HCT116 (cell line): ENCODE measurements around the gene CDCA3. TPM values are rescaled to one million over a fixed set of nuclear protein-coding genes. Genes with fewer than 3 reads are reported as not detected.

Experiments
- ATAC-seq: fragments of 200-7000 bp; cut with Tn5 transposase; 2 replicates; pipeline ENCODE4 v1.9.1; 2020; ENCODE audit warnings: mild to moderate bottlenecking, moderate library complexity
- BruUV-seq: library from RNA; stranded (reverse); fragments of 400-500 nt; replicated peaks from 2 replicates; lab custom pipeline; 2021; lab: Mats Ljungman, UMichigan
- CTCF ChIA-PET: fragments of 300-600 bp; sonication (Branson Sonifier 250); formaldehyde crosslinking; loops from one replicate; lab custom pipeline; 2021; ENCODE audit warnings: antibody characterized with exemption; lab: Charles Lee
- POLR2A ChIA-PET: fragments of 300-600, 350-600 bp; sonication (Branson Sonifier 250); formaldehyde crosslinking; loops from one replicate; lab custom pipeline; 2021; ENCODE audit warnings: antibody characterized with exemption; lab: Charles Lee
- RAD21 ChIA-PET, 2 experiments: fragments of 300-600 bp; sonication (Branson Sonifier 250); formaldehyde crosslinking; loops; one replicate each; lab custom pipeline; 2023; ENCODE audit warnings: low total read pairs in 2 of 2; ENCODE audit not compliant: uncharacterized antibody in 2 of 2, unreplicated experiment in 2 of 2, low non-redundant PET in 1 of 2; lab: Charles Lee
- DNase-seq: peaks from one replicate; pipeline ENCODE4 v3.0.0-alpha.2; 2010; ENCODE audit warnings: low read depth, low spot score
- H2AFZ ChIP-seq: fragments of 200-600 bp; shearing (Covaris generic), sonication (generic); 2 replicates; pipeline ENCODE4 v1.6.1; 2017; ENCODE audit warnings: low read depth, mixed run types, mixed read lengths, antibody characterized with exemption, low read length; ENCODE audit not compliant: poor library complexity, severe bottlenecking
- H3K27ac ChIP-seq: 2 replicates; pipeline ENCODE4 v1.5.1; 2012; ENCODE audit warnings: low read depth, low read length
- H3K27me3 ChIP-seq: fragments of 200-600 bp; sonication (generic); 2 replicates; pipeline ENCODE4 v1.6.1; 2016; ENCODE audit warnings: mixed run types, low read length, mixed read lengths; ENCODE audit not compliant: insufficient read depth
- H3K36me3 ChIP-seq, 2 experiments: fragments of 200-500 bp in 1 of 2; fragments of 200-600 bp in 1 of 2; sonication (Bioruptor generic) in 1 of 2; sonication (generic) in 1 of 2; 2 replicates each; pipeline versions ENCODE4 v1.5.1 to v1.6.1; 2014 to 2016; ENCODE audit warnings: low read length in 2 of 2, inconsistent platforms in 1 of 2, mixed read lengths in 1 of 2, mixed run types in 1 of 2; ENCODE audit not compliant: insufficient read depth in 2 of 2, control insufficient read depth in 1 of 2
- H3K4me1 ChIP-seq, 2 experiments: fragments of 200-600 bp in 1 of 2; sonication (generic) in 1 of 2; 2 replicates each; pipeline versions ENCODE4 v1.5.1 to v1.6.1; 2012 to 2017; ENCODE audit warnings: low read length in 2 of 2, inconsistent platforms in 1 of 2, mild to moderate bottlenecking in 1 of 2, mixed read lengths in 1 of 2, mixed run types in 1 of 2, moderate library complexity in 1 of 2; ENCODE audit not compliant: insufficient read depth in 2 of 2, control insufficient read depth in 1 of 2
- H3K4me2 ChIP-seq: fragments of 200-600 bp; sonication (generic); 2 replicates; pipeline ENCODE4 v1.6.1; 2017; ENCODE audit warnings: mixed run types, low read length, mixed read lengths
- H3K4me3 ChIP-seq, 2 experiments: fragments of 200-600 bp in 1 of 2; sonication (generic) in 1 of 2; replicated peaks in 1 of 2; 2 replicates each; pipeline ENCODE4 v1.5.1; 2011 to 2016; ENCODE audit warnings: low read length in 2 of 2, control low read depth in 1 of 2, low read depth in 1 of 2, mild to moderate bottlenecking in 1 of 2, mixed read lengths in 1 of 2, mixed run types in 1 of 2
- H3K79me2 ChIP-seq: fragments of 200-600 bp; sonication (generic); 2 replicates; pipeline ENCODE4 v1.6.1; 2017; ENCODE audit warnings: mild to moderate bottlenecking, mixed run types, low read length, moderate library complexity, mixed read lengths; ENCODE audit not compliant: insufficient read depth
- H3K9ac ChIP-seq: fragments of 200-600 bp; sonication (generic); 2 replicates; pipeline ENCODE4 v1.6.1; 2016; ENCODE audit warnings: low read length, mixed read lengths
- H3K9me2 ChIP-seq: fragments of 200-600 bp; sonication (generic), shearing (Covaris generic); 2 replicates; pipeline ENCODE4 v1.6.1; 2017; ENCODE audit warnings: mixed run types, mild to moderate bottlenecking, moderate library complexity; ENCODE audit not compliant: insufficient read depth
- H3K9me3 ChIP-seq, 2 experiments: fragments of 200-500 bp in 1 of 2; fragments of 200-600 bp in 1 of 2; sonication (Bioruptor generic) in 1 of 2; sonication (generic) in 1 of 2; 2 replicates each; pipeline ENCODE4 v1.6.1; 2014 to 2017; ENCODE audit warnings: low read length in 2 of 2, mixed read lengths in 2 of 2, inconsistent platforms in 1 of 2, low read depth in 1 of 2, mild to moderate bottlenecking in 1 of 2, mixed run types in 1 of 2, moderate library complexity in 1 of 2; ENCODE audit not compliant: control insufficient read depth in 1 of 2, insufficient read depth in 1 of 2
- H4K20me1 ChIP-seq: fragments of 200-600 bp; sonication (generic), shearing (Covaris generic); 2 replicates; pipeline ENCODE4 v1.6.1; 2017; ENCODE audit warnings: mixed run types, mild to moderate bottlenecking, moderate library complexity; ENCODE audit not compliant: insufficient read depth
- CEBPB ChIP-seq: IDR thresholded peaks from 2 replicates; pipeline ENCODE4 v1.6.1; 2012; ENCODE audit warnings: low read depth
- EGR1 ChIP-seq: IDR thresholded peaks from 2 replicates; pipeline ENCODE4 v1.6.1; 2012; ENCODE audit warnings: low read depth
- ELF1 ChIP-seq: IDR thresholded peaks from 2 replicates; pipeline ENCODE4 v1.6.1; 2012; ENCODE audit warnings: low read depth, borderline replicate concordance
- EZH2 ChIP-seq: fragments of 200-600 bp; sonication (generic); IDR thresholded peaks from 2 replicates; pipeline ENCODE4 v1.6.1; 2017; ENCODE audit warnings: antibody characterized with exemption, mixed run types
- EZH2phosphoT487 ChIP-seq: fragments of 200-600 bp; IDR thresholded peaks from 2 replicates; pipeline ENCODE4 v1.6.1; 2018; ENCODE audit warnings: antibody characterized with exemption, borderline replicate concordance
- FOSL1 ChIP-seq: IDR thresholded peaks from 2 replicates; pipeline ENCODE4 v1.6.1; 2012; ENCODE audit warnings: low read depth
- JUND ChIP-seq: IDR thresholded peaks from 2 replicates; pipeline ENCODE4 v1.6.1; 2012
- POLR2A ChIP-seq: IDR thresholded peaks from 2 replicates; pipeline ENCODE4 v1.7.0; 2011; ENCODE audit warnings: borderline replicate concordance; ENCODE audit not compliant: insufficient read depth, insufficient read length; ENCODE audit errors: extremely low read depth
- POLR2AphosphoS5 ChIP-seq: IDR thresholded peaks from 2 replicates; pipeline ENCODE4 v1.6.1; 2011; ENCODE audit warnings: mild to moderate bottlenecking, low read depth, low read length, moderate library complexity
- RAD21 ChIP-seq: IDR thresholded peaks from 2 replicates; pipeline ENCODE4 v1.6.1; 2012; ENCODE audit warnings: low read depth, mild to moderate bottlenecking
- SP1 ChIP-seq: IDR thresholded peaks from 2 replicates; pipeline ENCODE4 v1.6.1; 2012; ENCODE audit warnings: low read depth
- ZFX ChIP-seq: fragments of 450-650 bp; IDR thresholded peaks from 2 replicates; pipeline ENCODE4 v1.6.1; 2017
- ZNF274 ChIP-seq: fragments of 200-500 bp; sonication (Bioruptor generic); IDR thresholded peaks from 2 replicates; pipeline ENCODE4 v1.6.1; 2014; ENCODE audit warnings: mild to moderate bottlenecking, low read depth, low read length, inconsistent platforms
- intact Hi-C: fragments of 100-400 bp; cut with micrococcal nuclease; formaldehyde crosslinking; loops from 2 replicates; pipeline ENCODE4 v1.10.0; 2022
- total RNA-seq: library from RNA; stranded (reverse); gene quantifications from one replicate; pipeline ENCODE4 v1.2.1, GENCODE V29; 2021; ENCODE audit not compliant: unreplicated experiment
- TF ChIP-seq, protein P1 (sequence below), 3 experiments: fragments of 200-600 bp in 1 of 3; sonication (generic) in 1 of 3; IDR thresholded peaks in 2 of 3; conservative IDR thresholded peaks in 1 of 3; 2 replicates each; pipeline ENCODE4 v1.5.1; 2012 to 2017; ENCODE audit warnings: low read depth in 2 of 3, low read length in 2 of 3, antibody characterized with exemption in 1 of 3, borderline replicate concordance in 1 of 3, control low read depth in 1 of 3, mild to moderate bottlenecking in 1 of 3, mixed read lengths in 1 of 3, mixed run types in 1 of 3, moderate library complexity in 1 of 3; ENCODE audit not compliant: insufficient read depth in 1 of 3
- TF ChIP-seq, protein P2 (sequence below): IDR thresholded peaks from 2 replicates; pipeline ENCODE4 v1.6.1; 2011; ENCODE audit warnings: mild to moderate bottlenecking, low read length, moderate library complexity; ENCODE audit not compliant: insufficient replicate concordance; ENCODE audit errors: extremely low read depth
- TF ChIP-seq, protein P3 (sequence below): IDR thresholded peaks from 2 replicates; pipeline ENCODE4 v1.6.1; 2012
- TF ChIP-seq, protein P4 (sequence below): IDR thresholded peaks from 2 replicates; pipeline ENCODE4 v1.6.1; 2012
- TF ChIP-seq, protein P5 (sequence below): IDR thresholded peaks from 2 replicates; pipeline ENCODE4 v1.6.1; 2012; ENCODE audit warnings: low read depth

Gene CDCA3
- total RNA-seq, 1 experiment from 2014 or later = 63.0 TPM

DNA sequence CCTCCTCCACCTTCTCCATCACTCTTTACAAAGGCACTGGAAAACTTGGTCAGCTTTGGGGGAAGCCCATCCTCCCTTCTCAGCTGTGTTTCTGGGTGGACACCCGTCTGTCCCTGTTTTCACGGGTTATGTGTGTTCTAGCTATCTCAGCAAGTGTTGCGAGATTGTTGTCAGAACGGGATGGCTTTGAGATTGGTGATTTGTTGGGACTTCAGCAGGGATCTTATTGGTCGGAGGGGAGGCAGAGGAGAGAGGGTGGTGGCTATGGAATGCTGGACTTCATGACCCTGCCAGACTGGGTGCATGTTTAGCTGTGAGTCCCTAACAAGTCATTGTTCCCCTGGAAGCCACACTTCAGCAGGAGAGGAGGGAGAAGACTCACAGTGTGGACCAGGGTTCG is 3.0 kb upstream of the CDCA3 start (continued):
- TF ChIP-seq, protein P1, sequence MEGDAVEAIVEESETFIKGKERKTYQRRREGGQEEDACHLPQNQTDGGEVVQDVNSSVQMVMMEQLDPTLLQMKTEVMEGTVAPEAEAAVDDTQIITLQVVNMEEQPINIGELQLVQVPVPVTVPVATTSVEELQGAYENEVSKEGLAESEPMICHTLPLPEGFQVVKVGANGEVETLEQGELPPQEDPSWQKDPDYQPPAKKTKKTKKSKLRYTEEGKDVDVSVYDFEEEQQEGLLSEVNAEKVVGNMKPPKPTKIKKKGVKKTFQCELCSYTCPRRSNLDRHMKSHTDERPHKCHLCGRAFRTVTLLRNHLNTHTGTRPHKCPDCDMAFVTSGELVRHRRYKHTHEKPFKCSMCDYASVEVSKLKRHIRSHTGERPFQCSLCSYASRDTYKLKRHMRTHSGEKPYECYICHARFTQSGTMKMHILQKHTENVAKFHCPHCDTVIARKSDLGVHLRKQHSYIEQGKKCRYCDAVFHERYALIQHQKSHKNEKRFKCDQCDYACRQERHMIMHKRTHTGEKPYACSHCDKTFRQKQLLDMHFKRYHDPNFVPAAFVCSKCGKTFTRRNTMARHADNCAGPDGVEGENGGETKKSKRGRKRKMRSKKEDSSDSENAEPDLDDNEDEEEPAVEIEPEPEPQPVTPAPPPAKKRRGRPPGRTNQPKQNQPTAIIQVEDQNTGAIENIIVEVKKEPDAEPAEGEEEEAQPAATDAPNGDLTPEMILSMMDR (IDR thresholded peaks at IDR 0.05 in 2 of 3, conservative IDR thresholded peaks at IDR 0.05 in 1 of 3; ENCODE audit: borderline replicate concordance in 1 of 3, insufficient read depth in 1 of 3, low read depth in 2 of 3, low read length in 2 of 3) = no peak
- TF ChIP-seq, protein P2, sequence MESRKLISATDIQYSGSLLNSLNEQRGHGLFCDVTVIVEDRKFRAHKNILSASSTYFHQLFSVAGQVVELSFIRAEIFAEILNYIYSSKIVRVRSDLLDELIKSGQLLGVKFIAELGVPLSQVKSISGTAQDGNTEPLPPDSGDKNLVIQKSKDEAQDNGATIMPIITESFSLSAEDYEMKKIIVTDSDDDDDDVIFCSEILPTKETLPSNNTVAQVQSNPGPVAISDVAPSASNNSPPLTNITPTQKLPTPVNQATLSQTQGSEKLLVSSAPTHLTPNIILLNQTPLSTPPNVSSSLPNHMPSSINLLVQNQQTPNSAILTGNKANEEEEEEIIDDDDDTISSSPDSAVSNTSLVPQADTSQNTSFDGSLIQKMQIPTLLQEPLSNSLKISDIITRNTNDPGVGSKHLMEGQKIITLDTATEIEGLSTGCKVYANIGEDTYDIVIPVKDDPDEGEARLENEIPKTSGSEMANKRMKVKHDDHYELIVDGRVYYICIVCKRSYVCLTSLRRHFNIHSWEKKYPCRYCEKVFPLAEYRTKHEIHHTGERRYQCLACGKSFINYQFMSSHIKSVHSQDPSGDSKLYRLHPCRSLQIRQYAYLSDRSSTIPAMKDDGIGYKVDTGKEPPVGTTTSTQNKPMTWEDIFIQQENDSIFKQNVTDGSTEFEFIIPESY = no peak
- TF ChIP-seq EGR1 (no peak), POLR2AphosphoS5 (no peak), CEBPB (no peak), EZH2phosphoT487 (no peak), JUND (no peak)
- TF ChIP-seq, protein P3, sequence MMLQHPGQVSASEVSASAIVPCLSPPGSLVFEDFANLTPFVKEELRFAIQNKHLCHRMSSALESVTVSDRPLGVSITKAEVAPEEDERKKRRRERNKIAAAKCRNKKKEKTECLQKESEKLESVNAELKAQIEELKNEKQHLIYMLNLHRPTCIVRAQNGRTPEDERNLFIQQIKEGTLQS = no peak
- TF ChIP-seq, protein P4, sequence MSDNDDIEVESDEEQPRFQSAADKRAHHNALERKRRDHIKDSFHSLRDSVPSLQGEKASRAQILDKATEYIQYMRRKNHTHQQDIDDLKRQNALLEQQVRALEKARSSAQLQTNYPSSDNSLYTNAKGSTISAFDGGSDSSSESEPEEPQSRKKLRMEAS = no peak

DNA sequence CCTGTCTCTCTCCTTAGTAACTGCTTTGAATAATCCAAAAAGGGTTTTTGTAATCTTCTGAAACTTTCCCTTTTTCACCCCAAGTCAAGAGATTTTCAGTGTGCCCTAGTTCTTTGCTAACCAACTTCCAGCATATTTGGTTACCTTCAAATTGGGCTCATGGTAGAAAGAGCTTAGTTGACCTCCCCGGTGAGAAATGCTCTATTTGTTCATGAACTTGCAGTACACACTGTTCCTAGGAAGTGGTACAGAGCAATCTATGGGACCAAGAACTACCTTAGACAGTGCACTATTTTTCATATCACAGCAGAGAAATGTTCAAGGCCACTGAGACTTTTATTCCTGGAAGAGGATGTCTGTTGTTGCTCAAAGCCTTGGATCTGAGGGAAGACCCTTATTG is 2.5 kb upstream of the CDCA3 start:
- peak overlapping the region; percentile 65 for H3K27ac ChIP-seq
- no TSS peak for BruUV-seq
- RAD21 ChIA-PET = no interaction called here
- TF ChIP-seq ZNF274 (no peak), SP1 (no peak), ELF1 (no peak), EZH2phosphoT487 (no peak), EZH2 (no peak), POLR2A (no peak), FOSL1 (no peak), RAD21 (no peak), ZFX (no peak), CEBPB (no peak)
- TF ChIP-seq, protein P4 = no peak
- TF ChIP-seq, protein P5, sequence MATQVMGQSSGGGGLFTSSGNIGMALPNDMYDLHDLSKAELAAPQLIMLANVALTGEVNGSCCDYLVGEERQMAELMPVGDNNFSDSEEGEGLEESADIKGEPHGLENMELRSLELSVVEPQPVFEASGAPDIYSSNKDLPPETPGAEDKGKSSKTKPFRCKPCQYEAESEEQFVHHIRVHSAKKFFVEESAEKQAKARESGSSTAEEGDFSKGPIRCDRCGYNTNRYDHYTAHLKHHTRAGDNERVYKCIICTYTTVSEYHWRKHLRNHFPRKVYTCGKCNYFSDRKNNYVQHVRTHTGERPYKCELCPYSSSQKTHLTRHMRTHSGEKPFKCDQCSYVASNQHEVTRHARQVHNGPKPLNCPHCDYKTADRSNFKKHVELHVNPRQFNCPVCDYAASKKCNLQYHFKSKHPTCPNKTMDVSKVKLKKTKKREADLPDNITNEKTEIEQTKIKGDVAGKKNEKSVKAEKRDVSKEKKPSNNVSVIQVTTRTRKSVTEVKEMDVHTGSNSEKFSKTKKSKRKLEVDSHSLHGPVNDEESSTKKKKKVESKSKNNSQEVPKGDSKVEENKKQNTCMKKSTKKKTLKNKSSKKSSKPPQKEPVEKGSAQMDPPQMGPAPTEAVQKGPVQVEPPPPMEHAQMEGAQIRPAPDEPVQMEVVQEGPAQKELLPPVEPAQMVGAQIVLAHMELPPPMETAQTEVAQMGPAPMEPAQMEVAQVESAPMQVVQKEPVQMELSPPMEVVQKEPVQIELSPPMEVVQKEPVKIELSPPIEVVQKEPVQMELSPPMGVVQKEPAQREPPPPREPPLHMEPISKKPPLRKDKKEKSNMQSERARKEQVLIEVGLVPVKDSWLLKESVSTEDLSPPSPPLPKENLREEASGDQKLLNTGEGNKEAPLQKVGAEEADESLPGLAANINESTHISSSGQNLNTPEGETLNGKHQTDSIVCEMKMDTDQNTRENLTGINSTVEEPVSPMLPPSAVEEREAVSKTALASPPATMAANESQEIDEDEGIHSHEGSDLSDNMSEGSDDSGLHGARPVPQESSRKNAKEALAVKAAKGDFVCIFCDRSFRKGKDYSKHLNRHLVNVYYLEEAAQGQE = no peak

More for the DNA sequence above, 2.5 kb upstream of the CDCA3 start:
- H3K9ac ChIP-seq = peak overlapping the region; percentile 89
- DNase-seq = no peak
- ChIA-PET POLR2A (interaction anchor here (8.9 kb wide), 1 partner anchor 15 kb away, joined by 186 read pairs; the partner anchor contains the start of genes SPSB2 and TPI1), CTCF (interaction anchor here (2.6 to 3.4 kb wide), 4 partner anchors 19 to 100 kb away, joined by 10 to 38 read pairs (median 24); partner anchors contain the start of genes MLF2 and SPSB2)
- H3K27me3 ChIP-seq = no peaks in the 10 kb centered on the region
- H3K4me3 ChIP-seq = peak overlapping the region; percentile 67 to 94
- no peaks in the 10 kb centered on the region for H4K20me1 ChIP-seq
- H3K9me3 ChIP-seq = no peaks in the 10 kb centered on the region
- H3K79me2 ChIP-seq = peaks cover 49% of the 10 kb centered on the region
- no peaks in the 10 kb centered on the region for H3K9me2 ChIP-seq
- intact Hi-C loops = loop anchor here (5.0 kb wide), 1 partner anchor 246 kb away; the partner anchor contains the start of gene CHD4
- ATAC-seq = no peak
- peaks cover 31 to 55% of the 10 kb centered on the region in 2 experiments; a peak in 3 of 4 replicates for H3K36me3 ChIP-seq
- peaks cover 15 to 31% of the 10 kb centered on the region in 2 experiments for H3K4me1 ChIP-seq
- peak overlapping the region; percentile 100 for H3K4me2 ChIP-seq
- H2AFZ ChIP-seq = no peak overlapping the region
